GM12892 (cell line): ENCODE data around the gene COQ8B.

ENCODE experiments used
- POLR2A ChIP-seq: IDR thresholded peaks from 2 replicates; pipeline ENCODE4 v1.6.1; 2011; ENCODE audit warnings: low read depth, low read length, control low read depth
- POLR2AphosphoS5 ChIP-seq: IDR thresholded peaks from 2 replicates; pipeline ENCODE4 v1.6.1; 2011; ENCODE audit warnings: low read depth, low read length, control low read depth
- TAF1 ChIP-seq: IDR thresholded peaks from 2 replicates; pipeline ENCODE4 v1.6.1; 2011; ENCODE audit warnings: low read depth, mild to moderate bottlenecking, control low read depth, low read length, borderline replicate concordance

DNA sequence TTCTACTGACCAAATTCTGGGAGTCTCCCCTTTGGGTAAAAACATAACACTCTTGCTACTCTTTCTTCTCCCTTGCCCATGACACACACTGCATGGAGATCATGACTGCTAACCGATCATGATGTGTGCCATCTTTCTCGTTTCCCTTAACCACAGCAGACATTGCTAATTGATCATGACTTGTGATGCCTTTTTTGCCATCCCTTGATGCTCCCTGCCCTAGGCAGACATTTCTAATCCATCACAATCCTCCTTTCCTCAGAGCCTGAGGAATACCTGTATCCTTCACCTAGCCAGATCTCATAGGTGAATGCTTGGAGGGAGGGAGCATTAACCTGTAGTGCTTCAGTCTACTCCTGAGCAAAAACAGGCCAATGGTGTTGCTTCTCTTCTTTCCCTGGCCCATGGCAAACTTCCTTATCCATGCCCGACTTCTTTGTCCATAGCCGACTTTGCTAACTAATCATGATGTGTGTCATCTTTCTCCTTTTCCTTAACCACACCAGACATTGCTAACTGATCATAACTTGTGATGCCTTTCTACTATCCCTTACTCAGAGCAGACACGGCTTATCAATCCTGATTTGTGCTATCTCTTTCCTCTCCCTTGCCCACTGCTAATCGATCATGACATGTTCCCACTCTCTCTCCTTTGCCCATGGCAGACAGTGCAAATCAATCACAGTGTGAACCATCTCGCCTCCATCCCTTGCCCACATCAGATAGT, 44.0 kb downstream of the COQ8B start:
- no peak for TF ChIP-seq POLR2A
- TF ChIP-seq POLR2AphosphoS5: no peak
- no peak for TF ChIP-seq TAF1
